Neuronal stem cell (in vitro differentiated cells): Measurements from ENCODE around the gene LTA.

Source experiments
- DNase-seq: peaks from one replicate; pipeline ENCODE4 v3.0.0-alpha.2; 2013; ENCODE audit warnings: low spot score
- H2AFZ ChIP-seq: one replicate; pipeline ENCODE4 v1.6.1; 2013; ENCODE audit warnings: mild to moderate bottlenecking, low read length, inconsistent platforms
- H2AK5ac ChIP-seq: 2 replicates; pipeline ENCODE4 v1.6.1; 2013; ENCODE audit warnings: low read depth, mild to moderate bottlenecking, inconsistent platforms, low read length, moderate library complexity, mixed read lengths
- H2BK120ac ChIP-seq: 2 replicates; pipeline ENCODE4 v1.6.1; 2013; ENCODE audit warnings: low read depth, mild to moderate bottlenecking, inconsistent platforms, low read length, moderate library complexity, mixed read lengths
- H2BK12ac ChIP-seq: one replicate; pipeline ENCODE4 v1.6.1; 2013; ENCODE audit warnings: low read length, inconsistent platforms
- H2BK15ac ChIP-seq: 2 replicates; pipeline ENCODE4 v1.6.1; 2013; ENCODE audit warnings: mild to moderate bottlenecking, low read length, inconsistent platforms, mixed read lengths
- H2BK5ac ChIP-seq: one replicate; pipeline ENCODE4 v1.6.1; 2013; ENCODE audit warnings: inconsistent platforms, mild to moderate bottlenecking, low read length, moderate library complexity
- H3K14ac ChIP-seq: one replicate; pipeline ENCODE4 v1.6.1; 2013; ENCODE audit warnings: low read length, inconsistent platforms
- H3K18ac ChIP-seq: 2 replicates; pipeline ENCODE4 v1.6.1; 2013; ENCODE audit warnings: low read length, inconsistent platforms
- H3K23ac ChIP-seq: 2 replicates; pipeline ENCODE4 v1.6.1; 2013; ENCODE audit warnings: low read depth, mild to moderate bottlenecking, mixed read lengths, low read length, inconsistent platforms; ENCODE audit not compliant: poor library complexity
- H3K27ac ChIP-seq: replicated peaks from 3 replicates; pipeline ENCODE4 v1.5.1; 2013; ENCODE audit warnings: low read length, inconsistent platforms
- H3K27me3 ChIP-seq, 3 experiments: 2 replicates each; pipeline ENCODE4 v1.6.1; 2013; ENCODE audit warnings: low read length in 3 of 3, mild to moderate bottlenecking in 2 of 3, inconsistent platforms in 1 of 3, low read depth in 1 of 3, mixed read lengths in 1 of 3, moderate library complexity in 1 of 3; ENCODE audit not compliant: control insufficient read depth in 3 of 3, insufficient read depth in 3 of 3
- H3K36me3 ChIP-seq, 2 donors: replicated peaks in 1 of 2; 2 replicates each; pipeline ENCODE4 v1.6.1; 2013; ENCODE audit warnings: low read length in 2 of 2; ENCODE audit not compliant: control insufficient read depth in 2 of 2, insufficient read depth in 2 of 2
- H3K4ac ChIP-seq: 2 replicates; pipeline ENCODE4 v1.6.1; 2013; ENCODE audit warnings: inconsistent platforms, mild to moderate bottlenecking, low read length, moderate library complexity
- H3K4me1 ChIP-seq, 2 donors: 1 replicate in 1 of 2; 2 replicates in 1 of 2; pipeline ENCODE4 v1.6.1; 2013; ENCODE audit warnings: low read length in 2 of 2, low read depth in 1 of 2; ENCODE audit not compliant: control insufficient read depth in 2 of 2, insufficient read depth in 1 of 2
- H3K4me2 ChIP-seq: one replicate; pipeline ENCODE4 v1.6.1; 2013; ENCODE audit warnings: mild to moderate bottlenecking, low read length, inconsistent platforms; ENCODE audit not compliant: insufficient read depth, poor library complexity, severe bottlenecking
- H3K4me3 ChIP-seq, 2 donors: 2 replicates each; pipeline ENCODE4 v1.5.1; 2013; ENCODE audit warnings: low read length in 2 of 2, mild to moderate bottlenecking in 2 of 2, inconsistent platforms in 1 of 2, moderate library complexity in 1 of 2
- H3K79me1 ChIP-seq: one replicate; pipeline ENCODE4 v1.6.1; 2013; ENCODE audit warnings: low read depth, mild to moderate bottlenecking, inconsistent platforms, low read length, moderate library complexity
- H3K9ac ChIP-seq: one replicate; pipeline ENCODE4 v1.6.1; 2013; ENCODE audit warnings: mild to moderate bottlenecking, low read depth, low read length, inconsistent platforms; ENCODE audit not compliant: poor library complexity
- H3K9me3 ChIP-seq, 2 donors: replicated peaks in 1 of 2; 2 replicates each; pipeline versions ENCODE3 to v1.6.1; 2013; ENCODE audit warnings: low read length in 2 of 2, mild to moderate bottlenecking in 2 of 2, inconsistent platforms in 1 of 2, low read depth in 1 of 2, mixed read lengths in 1 of 2, moderate library complexity in 1 of 2; ENCODE audit not compliant: control insufficient read depth in 2 of 2, insufficient read depth in 1 of 2
- H4K8ac ChIP-seq: one replicate; pipeline ENCODE4 v1.6.1; 2013; ENCODE audit warnings: low read depth, mild to moderate bottlenecking, inconsistent platforms, low read length, moderate library complexity
- H4K91ac ChIP-seq: one replicate; pipeline ENCODE4 v1.6.1; 2013; ENCODE audit warnings: low read length, low read depth, mild to moderate bottlenecking, inconsistent platforms; ENCODE audit not compliant: poor library complexity
- WGBS, 2 donors: extraction: QIAGEN DNeasy Blood & Tissue Kit; methylation state at CpG; one replicate each; pipeline ENCODE4 v1.1.7; 2013; ENCODE audit warnings: missing lambda C conversion rate in 2 of 2, mixed read lengths in 1 of 2; ENCODE audit not compliant: insufficient read length in 2 of 2, insufficient replicate concordance in 1 of 2; ENCODE audit errors: extremely low coverage in 2 of 2; 5-methylcytosine and 5-hydroxymethylcytosine counted together

LTA gene

GRCh38 chr6:31569861-31570536, 2.1 kb upstream of the LTA start:
- Histone ChIP-seq H2BK5ac (no peak overlapping the region), H3K9ac (no peak overlapping the region), H3K14ac (no peak overlapping the region), H3K23ac (no peak overlapping the region), H2AK5ac (no peak overlapping the region), H3K18ac (no peak overlapping the region), H2AFZ (no peak overlapping the region), H3K79me1 (no peaks in the 10 kb centered on the region), H2BK15ac (no peak overlapping the region), H2BK120ac (no peak overlapping the region), H3K9me3 (no peaks in the 10 kb centered on the region), H4K8ac (no peak overlapping the region), H3K36me3 (no peaks in the 10 kb centered on the region), H4K91ac (no peak overlapping the region), H3K4me3 (no peak overlapping the region), H3K27ac (no peak overlapping the region), H3K4me1 (peaks cover 2 to 14% of the 10 kb centered on the region in 2 donors), H2BK12ac (no peak overlapping the region), H3K27me3 (peaks cover 0 to 16% (median 0%) of the 10 kb centered on the region in 3 experiments), H3K4me2 (no peak overlapping the region), H3K4ac (no peak overlapping the region)
- WGBS, 2 donors: no CpG with 5 or more reads among the region's 1 CpG
- DNase-seq: no peak

GRCh38 chr6:31573239-31574105, 1.4 kb downstream of the LTA start:
- no peak for DNase-seq

GRCh38 chr6:31574106-31575061, 2.3 kb downstream of the LTA start:
- H2BK12ac ChIP-seq: no peak overlapping the region
- no peak overlapping the region for H2BK120ac ChIP-seq
- peaks cover 0 to 2% of the 10 kb centered on the region in 2 donors for H3K4me1 ChIP-seq
- H3K36me3 ChIP-seq: no peaks in the 10 kb centered on the region
- DNase-seq: no peak
- H3K9me3 ChIP-seq: no peaks in the 10 kb centered on the region
- no peak overlapping the region for H3K27ac ChIP-seq
- H3K4ac ChIP-seq: no peak overlapping the region
- H3K27me3 ChIP-seq: peaks cover 0 to 40% (median 0%) of the 10 kb centered on the region in 3 experiments
- no peak overlapping the region for H3K14ac ChIP-seq
- no peak overlapping the region for H3K23ac ChIP-seq
- no peak overlapping the region for H3K4me3 ChIP-seq
- no peak overlapping the region for H3K18ac ChIP-seq
- H3K4me2 ChIP-seq: no peak overlapping the region
- WGBS, 2 donors: no CpG with 5 or more reads among the region's 14 CpGs
- H2AK5ac ChIP-seq: peak overlapping the region; percentile 19
- no peak overlapping the region for H4K91ac ChIP-seq
- H2AFZ ChIP-seq: no peak overlapping the region
- no peak overlapping the region for H2BK15ac ChIP-seq
- H3K79me1 ChIP-seq: no peaks in the 10 kb centered on the region
- no peak overlapping the region for H4K8ac ChIP-seq
- no peak overlapping the region for H3K9ac ChIP-seq
- H2BK5ac ChIP-seq: no peak overlapping the region

More at GRCh38 chr6:31573239-31574105, 1.4 kb downstream of the LTA start:
- Histone ChIP-seq H3K9ac (no peak overlapping the region), H4K8ac (no peak overlapping the region), H3K27ac (no peak overlapping the region), H3K79me1 (no peaks in the 10 kb centered on the region), H2AK5ac (peak overlapping the region; percentile 19), H4K91ac (no peak overlapping the region), H2BK12ac (no peak overlapping the region), H3K4me3 (no peak overlapping the region), H2AFZ (no peak overlapping the region), H3K9me3 (no peaks in the 10 kb centered on the region), H3K27me3 (peaks cover 0 to 37% (median 0%) of the 10 kb centered on the region in 3 experiments), H3K14ac (no peak overlapping the region), H3K18ac (peak overlapping the region; percentile 27), H3K4me2 (no peak overlapping the region), H2BK5ac (no peak overlapping the region), H3K4ac (no peak overlapping the region), H3K4me1 (peaks cover 2% of the 10 kb centered on the region in 2 donors), H3K23ac (no peak overlapping the region), H2BK120ac (no peak overlapping the region), H2BK15ac (no peak overlapping the region), H3K36me3 (no peaks in the 10 kb centered on the region)
- WGBS, 2 donors: no CpG with 5 or more reads among the region's 9 CpGs
